ENCODE data around the gene RAB11B.
"Not testable (repeated sequence)": the region's sequence is repeated elsewhere in the genome, so short reads cannot be mapped to it uniquely, and the experiment has no call there.

The RAB11B gene

DNA sequence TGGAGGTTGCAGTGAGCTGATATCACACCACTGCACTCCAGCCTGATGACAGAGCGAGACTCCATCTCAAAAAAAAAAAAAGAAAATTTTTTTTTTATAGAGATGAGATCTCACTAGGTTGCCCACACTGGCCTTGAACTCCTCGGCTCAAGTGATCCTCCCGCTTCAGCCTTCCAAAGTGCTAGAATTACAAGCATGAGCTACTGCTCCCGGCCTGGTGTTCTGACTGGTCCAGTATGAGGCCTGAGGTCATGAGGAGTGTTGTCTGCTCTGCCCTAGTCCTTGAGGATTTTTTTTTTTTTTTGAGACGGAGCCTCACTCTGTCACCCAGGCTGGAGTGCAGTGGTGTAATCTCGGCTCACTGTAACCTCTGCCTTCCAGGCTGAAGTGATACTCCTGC lies 35.2 kb downstream of the RAB11B start:
- 97% methylated on average over 3 of the region's 6 CpGs for WGBS (ENCODE audit: insufficient coverage)
- H3K4me3 ChIP-seq (ENCODE audit: control insufficient read depth in 1 of 7, extremely low read depth in 1 of 7, insufficient read depth in 4 of 7, low read depth in 2 of 7, low read length in 6 of 7); DNase-seq; H3K27ac ChIP-seq (ENCODE audit: insufficient read depth in 1 of 2, low read depth in 1 of 2, low read length in 2 of 2, poor library complexity in 1 of 2, severe bottlenecking in 2 of 2); H3K27me3 ChIP-seq (replicated peaks in 2 of 5; ENCODE audit: control insufficient read depth in 4 of 5, insufficient read depth in 5 of 5, low read length in 4 of 5); H3K9me3 ChIP-seq (ENCODE audit: control extremely low read depth in 1 of 5, control insufficient read depth in 4 of 5, insufficient read depth in 2 of 5, low read depth in 1 of 5, low read length in 4 of 5); POLR2A ChIA-PET: not testable (repeated sequence)
- H3K36me3 ChIP-seq (ENCODE audit: control insufficient read depth in 4 of 4, insufficient read depth in 4 of 4, low read length in 3 of 4), result peaks cover 0 to 12% (median 6%) of the 10 kb centered on the region in 4 experiments
- peaks cover 0 to 15% (median 12%) of the 10 kb centered on the region in 4 experiments for H3K4me1 ChIP-seq (ENCODE audit: control extremely low read depth in 1 of 4, control insufficient read depth in 4 of 4, insufficient read depth in 4 of 4, low read length in 3 of 4)
- CTCF ChIA-PET, result interaction anchor here (0.7 to 1.5 kb wide), 3 partner anchors 12 to 58 kb away, joined by 3 to 4 read pairs (median 3); partner anchors contain the start of genes HNRNPM and MARCHF2

GRCh38 chr19:8426283-8426682 lies 36.1 kb downstream of the RAB11B start:
- peaks cover 0 to 18% (median 6%) of the 10 kb centered on the region in 4 experiments for H3K36me3 ChIP-seq (ENCODE audit: control insufficient read depth in 4 of 4, insufficient read depth in 4 of 4, low read length in 3 of 4)
- H3K27me3 ChIP-seq (replicated peaks in 2 of 5; ENCODE audit: control insufficient read depth in 4 of 5, insufficient read depth in 5 of 5, low read length in 4 of 5), result no peaks in the 10 kb centered on the region

DNA sequence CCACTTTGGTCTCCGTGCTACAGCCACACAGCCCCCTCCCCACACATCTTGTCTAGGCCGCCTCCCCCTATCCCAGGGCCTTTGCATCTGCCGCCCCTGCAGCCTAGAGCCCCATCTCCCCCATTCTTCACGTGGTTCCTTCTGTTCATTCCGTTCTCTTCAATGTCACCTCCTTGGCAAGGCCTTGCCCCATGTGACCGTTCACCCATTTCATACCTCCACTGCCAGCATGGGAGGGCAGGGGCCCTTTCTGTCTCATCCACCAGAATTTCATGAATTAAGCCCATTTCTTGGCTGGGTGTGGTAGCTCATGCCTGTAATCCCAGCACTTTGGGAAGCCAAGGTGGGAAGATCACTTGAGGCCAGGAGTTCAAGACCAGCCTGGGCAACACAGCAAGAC lies 38.9 kb downstream of the RAB11B start:
- ChIA-PET POLR2A (no interaction called here), CTCF (interaction anchor here (0.6 kb wide), 1 partner anchor 42 kb away, joined by 3 read pairs; no protein-coding TSS in a partner anchor)
- 95% methylated on average over 6 of the region's 6 CpGs for WGBS (ENCODE audit: insufficient coverage)
- Histone ChIP-seq H3K36me3 (ENCODE audit: control insufficient read depth in 4 of 4, insufficient read depth in 4 of 4, low read length in 3 of 4) (peaks cover 0 to 12% (median 6%) of the 10 kb centered on the region in 4 experiments), H3K4me3 (ENCODE audit: control insufficient read depth in 1 of 7, extremely low read depth in 1 of 7, insufficient read depth in 4 of 7, low read depth in 2 of 7, low read length in 6 of 7) (no peak overlapping the region), H3K27me3 (replicated peaks in 2 of 5; ENCODE audit: control insufficient read depth in 4 of 5, insufficient read depth in 5 of 5, low read length in 4 of 5) (no peaks in the 10 kb centered on the region), H3K27ac (ENCODE audit: insufficient read depth in 1 of 2, low read depth in 1 of 2, low read length in 2 of 2, poor library complexity in 1 of 2, severe bottlenecking in 2 of 2) (no peak overlapping the region), H3K9me3 (ENCODE audit: control extremely low read depth in 1 of 5, control insufficient read depth in 4 of 5, insufficient read depth in 2 of 5, low read depth in 1 of 5, low read length in 4 of 5) (no peaks in the 10 kb centered on the region), H3K4me1 (ENCODE audit: control extremely low read depth in 1 of 4, control insufficient read depth in 4 of 4, insufficient read depth in 4 of 4, low read length in 3 of 4) (peaks cover 0 to 7% (median 2%) of the 10 kb centered on the region in 4 experiments)
- no peak for DNase-seq

More at GRCh38 chr19:8426283-8426682, 36.1 kb downstream of the RAB11B start:
- 95% methylated on average over 4 of the region's 7 CpGs for WGBS (ENCODE audit: insufficient coverage)
- no peak overlapping the region for H3K4me3 ChIP-seq (ENCODE audit: control insufficient read depth in 1 of 7, extremely low read depth in 1 of 7, insufficient read depth in 4 of 7, low read depth in 2 of 7, low read length in 6 of 7)
- no peaks in the 10 kb centered on the region for H3K9me3 ChIP-seq (ENCODE audit: control extremely low read depth in 1 of 5, control insufficient read depth in 4 of 5, insufficient read depth in 2 of 5, low read depth in 1 of 5, low read length in 4 of 5)
- H3K4me1 ChIP-seq (ENCODE audit: control extremely low read depth in 1 of 4, control insufficient read depth in 4 of 4, insufficient read depth in 4 of 4, low read length in 3 of 4), result peaks cover 0 to 15% (median 12%) of the 10 kb centered on the region in 4 experiments
- no peak for DNase-seq
- no peak overlapping the region for H3K27ac ChIP-seq (ENCODE audit: insufficient read depth in 1 of 2, low read depth in 1 of 2, low read length in 2 of 2, poor library complexity in 1 of 2, severe bottlenecking in 2 of 2)
- ChIA-PET POLR2A (no interaction called here), CTCF (interaction anchor here (1.0 to 1.5 kb wide), 2 partner anchors 9 to 13 kb away, joined by 3 read pairs; partner anchors contain the start of gene MARCHF2)

GRCh38 chr19:8429826-8430225 lies 39.7 kb downstream of the RAB11B start:
- ChIA-PET POLR2A (no interaction called here), CTCF (no interaction called here)
- Histone ChIP-seq H3K4me1 (ENCODE audit: control extremely low read depth in 1 of 4, control insufficient read depth in 4 of 4, insufficient read depth in 4 of 4, low read length in 3 of 4) (peaks cover 0 to 10% (median 3%) of the 10 kb centered on the region in 4 experiments), H3K9me3 (ENCODE audit: control extremely low read depth in 1 of 5, control insufficient read depth in 4 of 5, insufficient read depth in 2 of 5, low read depth in 1 of 5, low read length in 4 of 5) (no peaks in the 10 kb centered on the region), H3K36me3 (ENCODE audit: control insufficient read depth in 4 of 4, insufficient read depth in 4 of 4, low read length in 3 of 4) (peaks cover 0 to 12% (median 6%) of the 10 kb centered on the region in 4 experiments), H3K27ac (ENCODE audit: insufficient read depth in 1 of 2, low read depth in 1 of 2, low read length in 2 of 2, poor library complexity in 1 of 2, severe bottlenecking in 2 of 2) (no peak overlapping the region), H3K4me3 (ENCODE audit: control insufficient read depth in 1 of 7, extremely low read depth in 1 of 7, insufficient read depth in 4 of 7, low read depth in 2 of 7, low read length in 6 of 7) (no peak overlapping the region), H3K27me3 (replicated peaks in 2 of 5; ENCODE audit: control insufficient read depth in 4 of 5, insufficient read depth in 5 of 5, low read length in 4 of 5) (no peaks in the 10 kb centered on the region)
- DNase-seq, result no peak
- 90% methylated on average over 2 of the region's 6 CpGs for WGBS (ENCODE audit: insufficient coverage)

DNA sequence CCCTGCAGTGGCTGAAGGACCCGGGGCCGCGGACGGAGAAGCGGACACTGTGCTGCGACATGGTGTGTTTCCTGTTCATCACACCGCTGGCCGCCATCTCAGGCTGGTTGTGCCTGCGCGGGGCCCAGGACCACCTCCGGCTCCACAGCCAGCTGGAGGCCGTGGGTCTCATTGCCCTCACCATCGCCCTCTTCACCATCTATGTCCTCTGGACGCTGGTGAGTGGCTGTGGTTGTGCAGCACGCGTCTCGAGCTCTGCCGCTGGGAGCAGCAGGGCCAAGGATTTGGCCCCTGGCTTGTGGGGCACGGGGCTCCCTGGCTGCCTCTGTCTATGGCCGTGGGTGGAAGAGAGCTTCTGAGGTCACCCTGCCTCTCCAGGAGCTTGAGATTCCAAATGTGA lies 40.5 kb downstream of the RAB11B start:
- no peak overlapping the region for H3K4me3 ChIP-seq (ENCODE audit: control insufficient read depth in 1 of 7, extremely low read depth in 1 of 7, insufficient read depth in 4 of 7, low read depth in 2 of 7, low read length in 6 of 7)
- POLR2A ChIA-PET, result no interaction called here
- H3K27me3 ChIP-seq (replicated peaks in 2 of 5; ENCODE audit: control insufficient read depth in 4 of 5, insufficient read depth in 5 of 5, low read length in 4 of 5), result no peaks in the 10 kb centered on the region
- H3K4me1 ChIP-seq (ENCODE audit: control extremely low read depth in 1 of 4, control insufficient read depth in 4 of 4, insufficient read depth in 4 of 4, low read length in 3 of 4), result peaks cover 0 to 10% (median 3%) of the 10 kb centered on the region in 4 experiments
- CTCF ChIA-PET, result no interaction called here
- no peaks in the 10 kb centered on the region for H3K9me3 ChIP-seq (ENCODE audit: control extremely low read depth in 1 of 5, control insufficient read depth in 4 of 5, insufficient read depth in 2 of 5, low read depth in 1 of 5, low read length in 4 of 5)
- peaks cover 0 to 12% (median 6%) of the 10 kb centered on the region in 4 experiments for H3K36me3 ChIP-seq (ENCODE audit: control insufficient read depth in 4 of 4, insufficient read depth in 4 of 4, low read length in 3 of 4)
- DNase-seq, result no peak
- 97% methylated on average over 19 of the region's 20 CpGs for WGBS (ENCODE audit: insufficient coverage)
- no peak overlapping the region for H3K27ac ChIP-seq (ENCODE audit: insufficient read depth in 1 of 2, low read depth in 1 of 2, low read length in 2 of 2, poor library complexity in 1 of 2, severe bottlenecking in 2 of 2)

- Histone ChIP-seq H3K4me3 (ENCODE audit: control insufficient read depth in 1 of 7, extremely low read depth in 1 of 7, insufficient read depth in 4 of 7, low read depth in 2 of 7, low read length in 6 of 7) (no peak overlapping the region), H3K4me1 (ENCODE audit: control extremely low read depth in 1 of 4, control insufficient read depth in 4 of 4, insufficient read depth in 4 of 4, low read length in 3 of 4) (peaks cover 0 to 10% (median 3%) of the 10 kb centered on the region in 4 experiments), H3K27me3 (replicated peaks in 2 of 5; ENCODE audit: control insufficient read depth in 4 of 5, insufficient read depth in 5 of 5, low read length in 4 of 5) (no peaks in the 10 kb centered on the region), H3K36me3 (ENCODE audit: control insufficient read depth in 4 of 4, insufficient read depth in 4 of 4, low read length in 3 of 4) (peaks cover 0 to 7% (median 1%) of the 10 kb centered on the region in 4 experiments), H3K27ac (ENCODE audit: insufficient read depth in 1 of 2, low read depth in 1 of 2, low read length in 2 of 2, poor library complexity in 1 of 2, severe bottlenecking in 2 of 2) (no peak overlapping the region), H3K9me3 (ENCODE audit: control extremely low read depth in 1 of 5, control insufficient read depth in 4 of 5, insufficient read depth in 2 of 5, low read depth in 1 of 5, low read length in 4 of 5) (no peaks in the 10 kb centered on the region)
- DNase-seq, result no peak
- CTCF ChIA-PET, result interaction anchor here (0.9 to 1.4 kb wide), 3 partner anchors 11 to 21 kb away, joined by 3 to 4 read pairs (median 3); no protein-coding TSS in a partner anchor
- POLR2A ChIA-PET, result no interaction called here
- WGBS (ENCODE audit: insufficient coverage), result 98% methylated on average over 8 of the region's 12 CpGs
These were observed 48.1 kb downstream of the RAB11B start for GRCh38 chr19:8438236-8438635.

DNA sequence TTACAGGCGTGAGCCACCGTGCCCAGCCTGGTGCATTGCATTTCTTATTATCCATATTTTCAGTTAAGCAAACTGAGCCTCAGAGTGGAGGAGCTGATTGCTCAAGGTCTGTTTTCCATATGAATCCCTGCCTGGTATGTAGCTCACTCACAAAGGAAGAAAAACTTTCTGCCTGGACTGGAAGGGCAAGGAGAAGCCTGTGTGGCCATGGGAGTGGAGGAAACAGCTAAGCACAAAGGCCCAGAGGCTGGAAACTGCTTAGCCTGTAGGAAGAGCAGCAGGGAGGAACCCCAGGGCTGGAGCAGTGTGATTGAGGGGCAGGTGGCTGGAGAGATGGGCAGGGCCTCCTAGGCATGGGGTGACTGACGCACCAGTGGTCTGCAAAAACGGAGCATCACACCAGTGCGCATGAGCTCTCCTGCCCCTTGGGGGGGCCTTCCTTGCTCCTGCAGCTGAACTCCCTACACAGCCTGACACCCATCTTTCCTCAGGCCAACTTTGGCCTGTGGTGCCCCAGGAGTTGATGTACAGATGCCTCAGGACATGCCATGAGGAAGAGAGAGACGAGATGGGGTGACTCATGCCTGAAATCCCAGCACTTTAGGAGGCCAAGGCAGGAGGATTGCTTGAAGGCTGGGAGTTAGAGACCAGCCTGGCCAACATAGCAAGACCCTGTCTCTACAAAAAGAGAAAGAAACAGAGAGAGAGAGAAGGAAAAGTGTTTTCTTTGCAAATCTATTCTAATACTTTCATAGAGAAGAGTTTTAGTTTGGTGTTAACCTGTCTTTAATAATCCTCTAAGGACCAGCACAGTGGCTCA lies 51.8 kb downstream of the RAB11B start:
- ChIA-PET POLR2A (no interaction called here), CTCF (interaction anchor here (0.7 to 1.8 kb wide), 4 partner anchors 19 to 298 kb away, joined by 3 to 5 read pairs (median 4); no protein-coding TSS in a partner anchor)
- Histone ChIP-seq H3K27me3 (replicated peaks in 2 of 5; ENCODE audit: control insufficient read depth in 4 of 5, insufficient read depth in 5 of 5, low read length in 4 of 5) (no peaks in the 10 kb centered on the region), H3K27ac (ENCODE audit: insufficient read depth in 1 of 2, low read depth in 1 of 2, low read length in 2 of 2, poor library complexity in 1 of 2, severe bottlenecking in 2 of 2) (no peak overlapping the region), H3K36me3 (ENCODE audit: control insufficient read depth in 4 of 4, insufficient read depth in 4 of 4, low read length in 3 of 4) (peaks cover under 1 to 12% (median 4%) of the 10 kb centered on the region in 4 experiments), H3K4me3 (ENCODE audit: control insufficient read depth in 1 of 7, extremely low read depth in 1 of 7, insufficient read depth in 4 of 7, low read depth in 2 of 7, low read length in 6 of 7) (no peak overlapping the region), H3K9me3 (ENCODE audit: control extremely low read depth in 1 of 5, control insufficient read depth in 4 of 5, insufficient read depth in 2 of 5, low read depth in 1 of 5, low read length in 4 of 5) (no peaks in the 10 kb centered on the region), H3K4me1 (ENCODE audit: control extremely low read depth in 1 of 4, control insufficient read depth in 4 of 4, insufficient read depth in 4 of 4, low read length in 3 of 4) (peaks cover 13 to 21% (median 16%) of the 10 kb centered on the region in 4 experiments)
- WGBS (ENCODE audit: insufficient coverage), result 96% methylated on average over 4 of the region's 6 CpGs
- DNase-seq, result no peak

All from common myeloid progenitor, CD34-positive (primary cell).